AG04449 (cell line): ENCODE measurements around the gene USP34.

ENCODE experiments used
- CTCF ChIA-PET: fragments of 350-600 bp; formaldehyde crosslinking; extraction: SDS; loops from one replicate; lab custom pipeline; 2021; ENCODE audit warnings: antibody characterized with exemption; lab: Yijun Ruan, JAX
- POLR2A ChIA-PET: fragments of 400-600, 350-600 bp; formaldehyde crosslinking; extraction: SDS; loops from one replicate; lab custom pipeline; 2020; ENCODE audit warnings: antibody characterized with exemption, inconsistent platforms; lab: Yijun Ruan, JAX
- DNase-seq: peaks from one replicate; pipeline ENCODE4 v3.0.0-alpha.2; 2010; ENCODE audit warnings: low read depth, low spot score
- H3K4me3 ChIP-seq: 2 replicates; pipeline ENCODE4 v1.5.1; 2011; ENCODE audit warnings: low read depth, mild to moderate bottlenecking, control low read depth, low read length
- CTCF ChIP-seq: IDR thresholded peaks from one replicate; pipeline ENCODE4 v1.5.1; 2011; ENCODE audit warnings: mild to moderate bottlenecking, moderate library complexity, low read length, control low read depth, inconsistent platforms; ENCODE audit not compliant: insufficient read depth; ENCODE audit errors: missing control alignments

The USP34 gene

GRCh38 chr2:61361068-61361467 lies 109.8 kb downstream of the USP34 start:
- no peak for DNase-seq
- no peak overlapping the region for H3K4me3 ChIP-seq
- TF ChIP-seq CTCF: no peak
- POLR2A ChIA-PET: no interaction called here
- CTCF ChIA-PET: interaction anchor here (1.0 kb wide), 1 partner anchor 29 kb away, joined by 3 read pairs; no protein-coding TSS in a partner anchor

- H3K4me3 ChIP-seq: no peak overlapping the region
- no peak for DNase-seq
- ChIA-PET POLR2A (no interaction called here), CTCF (interaction anchor here (1.5 kb wide), 1 partner anchor 21 kb away, joined by 4 read pairs; no protein-coding TSS in a partner anchor)
- TF ChIP-seq CTCF: no peak
Observed at GRCh38 chr2:61359058-61359457, 111.8 kb downstream of the USP34 start.

GRCh38 chr2:61357681-61358080 lies 113.2 kb downstream of the USP34 start:
- TF ChIP-seq CTCF: no peak
- no peak for DNase-seq
- H3K4me3 ChIP-seq: no peak overlapping the region
- ChIA-PET POLR2A (no interaction called here), CTCF (no interaction called here)

GRCh38 chr2:61356958-61357350 lies 113.9 kb downstream of the USP34 start:
- CTCF ChIA-PET: no interaction called here
- peak; percentile 12 for DNase-seq
- POLR2A ChIA-PET: no interaction called here
- no peak overlapping the region for H3K4me3 ChIP-seq
- no peak for TF ChIP-seq CTCF

GRCh38 chr2:61356261-61356957 lies 114.5 kb downstream of the USP34 start:
- no peak overlapping the region for H3K4me3 ChIP-seq
- ChIA-PET CTCF (no interaction called here), POLR2A (no interaction called here)
- TF ChIP-seq CTCF: no peak
- no peak for DNase-seq

GRCh38 chr2:61354543-61355197 lies 116.2 kb downstream of the USP34 start:
- POLR2A ChIA-PET: no interaction called here
- no peak for DNase-seq
- no peak for TF ChIP-seq CTCF
- no peak overlapping the region for H3K4me3 ChIP-seq
- CTCF ChIA-PET: no interaction called here
